Activated CD8-positive, alpha-beta memory T cell treated with anti-CD3 and anti-CD28 coated beads, Interleukin-2, amount 50 U/mL, for 1 hour (primary cell): ENCODE data around the gene BORCS5.
"Not testable (repeated sequence)": the region's sequence is repeated elsewhere in the genome, so short reads cannot be mapped to it uniquely, and the experiment has no call there.

ENCODE experiments used
- DNase-seq: peaks from one replicate; pipeline ENCODE4 v3.0.0-alpha.2; 2020; ENCODE audit errors: extremely low read depth

Gene BORCS5

DNA sequence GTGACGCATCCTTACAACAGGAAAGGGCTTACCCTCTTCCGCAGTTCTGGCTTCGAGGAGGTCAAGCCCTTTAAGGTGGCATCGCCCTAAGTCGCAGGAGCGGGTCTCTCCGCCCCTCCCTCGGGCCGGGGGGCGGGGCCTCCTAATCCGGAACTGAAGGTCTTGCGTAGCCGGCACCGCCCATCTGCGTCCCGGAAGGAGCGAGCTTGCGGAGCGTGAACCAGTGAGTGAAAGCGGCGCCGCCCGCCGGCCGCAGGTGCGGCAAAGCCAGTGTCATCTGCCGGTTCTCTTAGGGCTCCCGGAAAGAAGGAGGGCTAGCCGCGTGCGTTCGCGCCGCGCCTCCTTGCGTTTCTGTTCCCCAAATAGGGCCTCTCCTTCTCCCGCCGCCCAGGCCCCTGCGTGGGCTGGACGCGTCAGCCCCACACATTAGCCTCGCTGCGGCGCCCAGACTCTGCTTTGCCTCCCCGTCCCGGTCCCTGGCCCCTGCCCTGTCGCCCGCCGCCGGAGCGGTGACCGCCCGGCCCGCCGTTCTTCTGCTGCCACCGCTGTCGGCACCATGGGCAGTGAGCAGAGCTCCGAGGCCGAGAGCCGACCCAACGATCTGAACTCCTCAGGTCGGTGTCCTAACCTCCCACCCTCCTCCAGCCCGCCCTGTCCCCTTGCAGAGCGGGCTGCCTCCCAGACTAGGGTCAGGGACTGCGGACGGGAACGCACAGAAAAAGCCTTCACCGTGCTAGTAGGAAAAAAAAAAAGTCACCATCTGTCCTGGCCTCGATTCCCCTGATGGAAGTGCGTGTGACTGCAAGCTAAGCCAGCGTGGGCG lies at the start of gene BORCS5:
Gene BORCS5 (plus strand): TSS at position 183 of the 823 bp plus-strand sequence. CDS start 374 bp downstream, at position 557.
- peak; percentile 92 for DNase-seq

- not testable (repeated sequence) for DNase-seq
Observed at GRCh38 chr12:12310695-12311094, 46.2 kb upstream of the BORCS5 start.

GRCh38 chr12:12315838-12316237 lies 41.0 kb upstream of the BORCS5 start:
- DNase-seq = no peak

DNA sequence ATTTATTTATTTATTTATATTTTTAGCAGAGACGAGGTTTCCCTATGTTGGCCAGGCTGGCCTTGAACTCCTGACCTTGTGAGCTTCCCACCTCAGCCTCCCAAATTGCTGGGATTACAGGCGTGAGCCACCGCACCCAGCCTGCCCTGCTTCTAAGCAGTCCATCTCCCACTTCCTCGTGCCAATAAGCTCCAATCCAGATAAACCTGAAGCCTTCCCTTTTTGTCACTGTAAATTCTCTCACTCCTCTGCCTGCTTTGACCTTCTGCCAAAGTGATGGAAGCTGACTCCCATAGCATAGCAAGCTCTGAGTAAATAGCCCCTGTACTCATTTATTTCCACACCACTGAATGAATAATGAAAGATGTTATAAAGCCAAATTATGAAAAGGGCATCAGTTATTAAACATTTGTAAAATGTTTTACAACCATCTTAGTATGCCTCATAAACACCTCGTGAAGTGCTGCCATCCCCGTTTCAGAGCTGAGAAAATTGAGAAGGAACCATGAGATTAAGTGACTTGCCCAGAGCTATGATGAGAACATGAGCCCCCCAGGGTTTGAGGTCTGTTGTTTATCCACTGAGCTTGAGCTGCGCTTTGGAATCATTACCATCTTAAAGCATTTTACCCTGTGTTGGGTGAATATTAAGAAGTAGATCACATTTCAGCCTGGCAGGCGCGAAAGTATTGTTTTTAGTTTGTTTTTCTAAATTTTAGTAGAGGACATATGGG lies 37.3 kb upstream of the BORCS5 start:
- no peak for DNase-seq

- no peak for DNase-seq
Observed at GRCh38 chr12:12323118-12323517, 33.8 kb upstream of the BORCS5 start.

GRCh38 chr12:12323591-12323990 lies 33.3 kb upstream of the BORCS5 start:
- no peak for DNase-seq

DNA sequence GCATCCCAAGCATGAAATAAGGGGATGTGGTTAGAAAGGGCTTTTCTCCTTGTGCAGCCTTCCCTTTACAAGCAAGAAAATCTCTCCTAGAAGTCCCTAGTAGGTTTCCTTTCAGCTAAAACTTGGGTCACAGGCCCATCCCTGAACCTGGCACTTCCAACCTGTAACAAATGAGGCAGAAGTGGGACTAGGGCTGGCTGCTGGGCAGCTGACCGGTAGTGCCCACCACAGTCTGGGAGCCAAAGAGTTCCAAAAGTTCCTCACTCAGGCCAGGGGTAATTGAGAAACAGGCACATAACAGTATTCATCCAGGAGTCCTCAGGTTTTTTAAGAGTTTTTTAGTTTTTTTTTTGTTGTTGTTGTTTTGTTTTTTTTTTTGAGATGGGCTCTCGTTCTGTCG lies 30.6 kb upstream of the BORCS5 start:
- DNase-seq = no peak

- no peak for DNase-seq
Observed at GRCh38 chr12:12327802-12328201, 29.1 kb upstream of the BORCS5 start.

GRCh38 chr12:12331244-12331771 lies 25.6 kb upstream of the BORCS5 start:
- no peak for DNase-seq

DNA sequence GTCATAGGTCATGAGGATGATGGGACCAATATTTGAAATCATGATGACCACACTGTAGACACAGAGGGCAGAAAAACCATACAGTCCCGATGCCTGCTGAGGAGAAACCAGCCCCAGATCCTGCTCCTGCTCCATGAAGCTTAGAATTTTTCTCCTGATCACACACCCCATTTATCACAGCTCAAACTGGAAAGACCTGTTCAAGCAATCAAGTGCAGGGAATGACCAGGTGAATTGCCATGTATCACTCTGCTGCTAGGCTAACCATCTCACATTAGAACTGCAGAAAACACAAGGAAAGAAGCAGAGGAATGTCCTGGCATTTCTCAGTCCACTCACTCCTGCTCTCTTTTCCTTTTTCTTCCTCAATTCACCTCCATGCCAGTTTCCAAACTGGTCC lies 25.0 kb upstream of the BORCS5 start:
- DNase-seq = no peak

DNA sequence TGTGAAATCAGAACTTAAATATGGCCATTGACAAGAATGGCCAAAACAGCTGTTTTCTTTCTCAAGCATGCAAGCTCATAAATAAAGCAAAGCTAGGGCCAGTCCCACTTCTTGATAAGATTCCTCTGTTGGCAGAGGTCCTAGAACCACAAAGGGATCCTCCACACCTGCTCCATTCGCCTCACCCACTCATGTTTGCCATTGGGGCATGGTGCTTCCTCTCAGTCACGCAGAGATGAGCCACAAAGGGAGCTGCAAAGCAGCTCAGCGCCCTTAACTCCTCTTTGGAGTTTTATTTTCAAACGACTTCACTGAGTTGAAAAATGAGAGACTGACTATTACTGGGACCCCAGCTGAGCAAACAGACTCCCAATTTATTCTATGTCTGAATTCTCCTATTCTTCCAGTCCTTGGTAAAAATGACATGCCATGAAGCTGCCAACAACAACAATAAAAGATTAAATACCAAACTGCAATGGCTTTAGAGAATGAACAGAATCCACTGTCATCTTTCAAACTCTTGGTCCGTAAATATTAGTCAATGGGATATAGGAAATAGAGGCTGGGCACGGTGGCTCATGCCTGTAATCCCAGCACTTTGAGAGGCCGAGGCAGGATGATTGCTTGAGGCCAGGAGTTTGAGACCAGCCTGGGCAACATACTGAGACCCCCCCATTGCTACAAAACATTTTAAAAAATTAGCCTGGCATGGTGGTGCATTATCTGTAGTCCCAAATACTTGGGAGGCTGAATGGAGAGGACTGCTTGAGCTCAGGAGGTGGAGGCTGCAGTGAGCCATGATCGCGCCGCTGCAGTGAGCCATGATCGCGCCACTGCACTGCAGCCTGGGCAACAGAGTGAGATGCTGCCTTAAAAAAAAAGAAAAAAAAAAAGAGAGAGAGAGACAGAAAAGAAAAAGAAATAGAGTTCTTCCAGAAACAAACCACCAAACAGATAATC lies 23.2 kb upstream of the BORCS5 start:
- no peak for DNase-seq

GRCh38 chr12:12334367-12335040 lies 22.4 kb upstream of the BORCS5 start:
- no peak for DNase-seq

DNA sequence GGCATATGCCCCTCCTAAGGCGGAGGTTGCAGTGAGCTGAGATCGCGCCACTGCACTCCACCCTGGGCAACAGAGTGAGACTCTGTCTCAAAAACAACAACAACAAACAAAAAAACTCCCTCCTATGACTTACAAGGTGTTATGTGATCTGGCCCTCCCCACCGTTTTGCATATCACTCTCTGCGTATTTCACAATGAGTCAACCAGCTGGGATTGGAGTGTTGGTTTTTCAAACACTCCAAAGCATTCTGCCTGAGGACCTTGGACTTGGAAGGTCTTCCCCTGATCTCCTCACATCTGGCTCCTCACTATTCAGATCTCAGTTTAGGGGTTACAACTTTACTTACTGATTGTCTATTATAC lies 20.8 kb upstream of the BORCS5 start:
- no peak for DNase-seq

DNA sequence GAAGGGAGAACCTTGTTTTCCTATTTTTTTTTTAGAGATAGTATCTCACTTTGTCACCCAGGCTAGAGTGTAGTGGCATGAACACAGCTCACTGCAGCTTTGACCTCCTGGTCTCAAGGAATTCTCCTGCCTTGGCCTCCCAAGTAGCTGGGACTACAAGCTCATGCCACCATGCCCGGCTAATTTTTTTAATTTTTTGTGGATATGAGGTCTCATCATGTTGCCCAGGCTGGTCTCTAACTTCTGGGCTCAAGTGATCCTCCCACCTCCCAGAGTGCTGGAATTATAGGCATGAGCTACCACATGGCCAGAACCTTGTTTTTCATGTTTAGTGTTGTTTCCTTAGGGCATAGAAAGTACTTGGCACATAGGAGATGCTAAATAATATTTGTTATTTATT lies 20.4 kb upstream of the BORCS5 start:
- no peak for DNase-seq

GRCh38 chr12:12338527-12339168 lies 18.2 kb upstream of the BORCS5 start:
- DNase-seq = no peak

GRCh38 chr12:12349711-12350665 lies 6.9 kb upstream of the BORCS5 start, which contains the start of gene MANSC1:
MANSC1 (minus strand) TSS chr12:12350242; CDS start chr12:12343314, 6,928 bp downstream.
- DNase-seq = no peak

DNA sequence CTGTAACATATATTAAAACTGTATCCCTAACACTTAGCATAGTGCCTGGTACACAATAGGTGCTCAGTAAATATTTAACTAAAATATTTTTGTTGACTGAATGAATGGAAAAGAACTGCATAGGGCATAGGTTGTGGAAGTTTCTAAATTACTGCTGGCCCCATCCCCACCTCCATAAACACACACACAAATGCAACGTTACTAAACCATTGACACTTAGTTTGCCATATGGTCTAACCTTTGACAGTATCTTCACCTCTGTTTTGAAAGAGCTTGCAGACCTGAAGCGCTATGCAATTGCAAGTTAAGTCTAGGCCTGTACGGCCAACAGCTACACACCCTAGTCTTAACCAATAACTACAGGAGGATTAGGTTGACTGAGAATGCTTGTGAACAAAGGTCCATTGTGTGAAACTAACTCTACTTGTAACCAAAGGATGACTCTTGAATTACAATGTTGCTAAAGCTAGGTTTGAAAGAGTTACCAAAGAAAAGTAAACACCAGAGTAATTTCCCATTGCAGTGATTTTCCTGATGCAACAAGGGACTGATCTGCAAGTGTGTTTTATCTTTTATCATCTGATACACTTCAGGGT lies 5.9 kb upstream of the BORCS5 start:
- DNase-seq = no peak

DNA sequence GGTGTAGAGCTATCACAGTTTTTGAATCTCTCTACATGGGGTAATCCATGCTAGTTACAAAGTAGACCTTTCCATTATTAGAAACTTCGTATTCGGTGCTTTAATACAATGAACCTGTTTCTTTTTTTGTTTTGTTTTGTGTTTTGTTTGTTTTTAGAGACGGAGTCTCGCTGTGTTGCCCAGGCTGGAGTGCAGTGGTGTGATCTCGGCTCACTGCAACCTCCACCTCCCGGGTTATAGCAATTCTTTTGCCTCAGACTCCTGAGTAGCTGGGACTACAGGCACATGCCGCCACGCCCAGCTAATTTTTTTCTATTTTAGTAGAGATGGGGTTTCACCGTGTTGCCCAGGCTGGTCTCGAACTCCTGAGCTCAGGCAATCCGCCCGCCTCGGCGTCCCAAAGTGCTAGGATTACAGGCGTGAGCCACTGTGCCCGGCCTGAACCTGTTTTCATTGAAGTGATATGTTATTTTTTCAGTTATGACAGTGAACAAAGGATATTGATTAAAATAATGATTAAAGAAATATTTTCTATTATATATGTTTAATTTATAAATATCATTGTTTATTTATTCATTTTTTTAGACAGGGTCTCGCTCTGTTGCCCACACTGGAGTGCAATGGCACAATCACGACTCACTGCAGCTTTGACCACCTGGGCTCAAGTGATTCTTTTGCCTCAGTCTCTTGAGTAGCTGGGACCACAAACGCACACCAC lies 5.3 kb upstream of the BORCS5 start:
- DNase-seq = not testable (repeated sequence)
